Stimulated activated CD8-positive, alpha-beta memory T cell treated with anti-CD3 and anti-CD28 coated beads, Interleukin-12 subunit alpha, Interleukin-12 subunit beta, amount 100 ng/mL, for 1 hour (primary cell): ENCODE results near the gene KDELR1.

Source experiments
- DNase-seq: peaks from one replicate; pipeline ENCODE4 v3.0.0-alpha.2; 2020; ENCODE audit warnings: low read depth

The KDELR1 gene

GRCh38 chr19:48371367-48371766 is 20.0 kb downstream of the KDELR1 start:
- DNase-seq: no peak

DNA sequence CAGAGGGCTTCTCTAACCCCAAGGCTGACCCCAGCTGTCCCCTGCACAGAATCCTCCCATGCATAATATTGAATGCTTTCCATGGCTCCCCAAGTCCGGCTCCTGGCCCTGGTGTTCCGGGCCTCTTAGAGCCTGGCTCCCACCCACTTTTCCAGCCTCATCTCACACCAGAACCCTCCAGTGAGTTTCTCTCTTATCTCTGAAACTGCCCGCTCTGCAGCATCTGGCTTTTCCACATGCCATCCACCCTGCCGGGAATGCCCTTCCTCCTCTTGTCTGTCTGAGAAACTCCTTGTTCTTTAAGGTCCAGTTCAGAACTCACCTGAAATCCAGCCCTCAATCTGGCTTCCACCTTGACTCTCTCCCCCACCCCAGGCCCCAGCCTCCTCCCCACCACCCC is 20.4 kb downstream of the KDELR1 start:
- no peak for DNase-seq

DNA sequence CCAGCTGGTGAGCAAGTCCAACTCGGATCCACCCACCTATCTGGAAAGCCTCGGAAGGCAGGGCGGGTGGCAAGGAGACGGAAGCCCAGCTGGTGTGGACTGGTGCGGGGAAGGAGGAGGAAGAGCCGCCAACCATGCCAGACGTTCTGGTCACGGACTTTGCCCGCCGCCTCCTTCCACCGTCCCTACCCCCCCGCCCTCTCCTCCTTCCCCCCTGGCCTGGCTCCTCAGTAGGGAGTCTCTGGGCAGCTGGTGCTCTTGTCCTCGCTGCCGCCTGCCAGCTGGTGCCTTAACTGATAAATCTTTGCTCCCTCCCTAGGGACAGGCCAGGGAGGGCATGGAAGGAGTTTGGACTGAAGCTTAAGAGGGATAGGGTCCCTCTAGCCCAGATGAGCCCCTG is 22.4 kb downstream of the KDELR1 start:
- no peak for DNase-seq

DNA sequence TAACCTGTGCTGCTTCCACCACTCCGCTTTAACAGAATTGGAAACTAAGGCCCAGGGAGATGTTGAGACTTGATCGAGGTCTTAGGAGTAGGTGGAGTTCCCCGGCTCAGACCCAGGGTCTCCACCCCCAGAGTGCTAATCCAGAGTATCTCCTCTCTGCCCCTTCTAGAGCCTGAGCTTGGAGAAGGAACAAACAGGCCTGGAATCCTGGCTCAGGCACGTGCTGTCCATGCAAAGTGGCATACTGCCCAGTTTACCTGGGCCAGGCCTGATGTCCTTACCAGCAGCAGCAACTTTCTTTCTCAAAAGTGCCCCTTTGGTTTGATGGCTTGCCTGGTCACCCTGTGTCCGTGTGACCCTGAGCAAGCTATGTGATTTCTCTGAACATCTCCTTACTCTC is 23.5 kb downstream of the KDELR1 start:
- no peak for DNase-seq

GRCh38 chr19:48365602-48366001 is 25.7 kb downstream of the KDELR1 start:
- DNase-seq: no peak

DNA sequence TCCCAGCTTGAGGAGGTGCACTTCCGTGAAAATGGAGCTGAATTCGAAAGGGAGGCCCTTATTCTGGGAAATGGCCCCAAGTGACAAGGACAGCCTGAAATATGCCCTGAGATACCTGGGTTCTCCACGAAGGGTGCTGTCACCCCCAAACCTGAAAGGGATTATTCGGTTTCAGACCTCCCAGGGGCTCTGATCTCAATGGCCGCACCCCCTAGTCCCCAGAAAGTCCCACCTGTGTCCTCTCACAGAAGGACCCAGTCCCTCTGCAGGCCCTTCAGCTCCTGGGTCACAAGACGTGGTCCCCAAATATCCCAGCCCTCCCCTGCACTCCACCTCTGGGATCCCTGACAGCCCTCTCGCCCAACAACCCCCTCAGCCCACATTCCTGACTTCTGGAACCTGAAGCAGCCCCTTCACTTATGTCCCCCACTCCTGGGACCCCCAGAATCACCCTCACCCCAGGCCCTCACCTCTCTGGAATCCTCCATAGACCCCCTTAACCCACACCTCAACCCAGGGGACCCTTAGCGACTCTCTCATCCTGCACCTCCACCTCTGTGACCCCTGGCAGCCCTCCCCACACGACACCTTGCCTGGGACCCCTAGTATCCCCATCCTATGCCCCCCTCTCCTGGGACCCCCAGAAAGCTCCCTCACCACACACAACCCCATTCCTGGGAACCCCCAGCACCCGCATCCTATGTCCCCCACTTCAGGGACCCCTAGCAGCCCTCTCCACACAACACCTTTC is 26.6 kb downstream of the KDELR1 start:
- no peak for DNase-seq

DNA sequence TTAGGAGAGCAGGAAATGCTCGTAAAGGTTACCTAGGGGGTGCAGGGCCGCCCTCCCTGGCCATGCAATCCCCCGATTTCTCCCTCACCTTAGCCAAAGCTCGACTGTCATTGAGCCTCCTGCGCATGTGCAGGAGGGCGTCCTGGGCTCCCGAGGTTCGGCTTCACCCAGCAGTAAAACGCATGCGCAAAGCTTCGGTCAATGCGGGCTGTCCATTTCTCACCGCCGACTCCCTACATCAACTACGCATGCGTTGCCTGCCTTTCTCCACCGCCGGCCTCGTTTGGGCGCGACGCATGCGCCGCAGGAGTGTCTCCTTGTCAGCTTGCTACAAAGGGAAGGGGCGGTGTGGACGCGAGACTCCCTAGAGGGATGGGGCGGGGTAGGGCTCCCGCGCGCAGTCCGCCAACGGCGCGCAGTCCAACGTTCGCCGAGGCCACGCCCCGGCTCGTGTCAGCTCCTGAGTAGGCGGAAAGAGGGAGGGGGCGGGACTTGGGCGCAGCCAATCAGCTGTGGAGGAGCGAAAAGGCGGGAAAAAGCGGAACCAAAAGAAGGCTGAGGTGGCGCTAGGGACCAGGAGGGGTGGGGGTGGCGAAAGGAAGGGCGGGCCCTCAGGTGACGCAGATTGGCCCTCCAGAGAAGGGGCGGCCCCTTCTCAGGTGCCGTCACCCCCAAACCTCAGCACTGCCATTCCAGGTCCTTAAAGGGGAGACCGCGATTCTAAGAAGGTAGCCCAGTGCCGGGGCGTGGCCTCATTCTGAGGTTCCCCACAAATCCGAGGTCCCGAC is 27.3 kb downstream of the KDELR1 start, which contains the start of the genes SYNGR4 and TMEM143:
TSS of gene SYNGR4 (plus strand) at position 558 of the 788 bp plus-strand sequence. CDS start 1,476 bp downstream, outside the sequence.
TSS of gene TMEM143 (minus strand) at position 131 of the 788 bp plus-strand sequence. CDS start at position 111, 20 bp downstream.
- peak; percentile 94 for DNase-seq

DNA sequence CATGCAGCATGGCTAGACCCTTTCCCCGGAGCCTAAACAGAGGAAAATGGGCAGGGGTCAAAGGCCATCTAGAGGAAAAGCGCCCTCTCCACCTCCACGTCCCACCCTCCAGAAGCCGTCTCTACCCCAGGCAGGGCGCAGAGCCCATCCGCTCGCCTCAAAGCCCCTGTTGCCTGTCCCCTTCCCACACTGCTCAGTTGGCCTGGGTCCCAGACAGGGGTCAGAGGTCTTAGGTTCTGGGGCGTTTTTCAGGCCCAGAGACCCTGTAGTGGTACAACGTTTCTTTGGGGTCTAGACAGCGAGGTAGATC is 27.9 kb downstream of the KDELR1 start:
- DNase-seq: no peak

DNA sequence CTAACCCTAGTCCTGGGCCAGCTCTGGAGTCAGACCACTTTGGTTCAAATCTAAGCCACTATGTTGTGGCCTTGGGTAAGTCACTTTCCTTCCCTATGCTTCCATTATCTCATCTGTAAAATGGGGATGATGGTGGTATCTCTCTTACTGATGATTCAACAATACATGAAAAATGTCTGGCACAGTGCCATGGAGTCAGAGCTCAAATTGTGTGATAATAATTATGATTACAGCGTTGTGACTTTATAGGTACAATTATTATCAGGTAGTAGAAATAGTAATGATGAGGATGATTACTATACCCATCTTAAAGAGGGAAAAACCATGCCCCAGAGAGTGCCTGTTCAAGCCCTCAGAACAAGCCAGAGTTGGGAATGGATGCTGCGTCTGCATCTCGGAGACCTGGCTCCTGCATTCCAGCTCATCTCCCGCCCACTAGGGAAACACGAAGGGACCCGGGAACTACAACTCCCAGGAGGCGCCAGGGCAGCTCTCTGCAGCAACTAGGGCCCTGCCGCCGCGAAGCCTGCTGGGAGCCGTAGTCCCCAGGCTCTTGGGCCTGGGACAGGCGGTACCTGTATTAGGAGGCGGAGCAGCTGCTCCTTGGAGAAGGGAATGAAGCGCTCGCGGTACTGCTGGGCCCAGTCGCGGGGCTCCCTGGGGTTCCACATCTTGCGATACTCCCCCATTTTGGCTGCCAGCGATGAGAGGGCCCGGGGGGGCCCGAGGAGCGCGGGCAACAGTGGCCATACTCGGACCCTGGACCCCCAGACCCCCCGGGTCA is 28.4 kb downstream of the KDELR1 start:
- peak; percentile 78 for DNase-seq

DNA sequence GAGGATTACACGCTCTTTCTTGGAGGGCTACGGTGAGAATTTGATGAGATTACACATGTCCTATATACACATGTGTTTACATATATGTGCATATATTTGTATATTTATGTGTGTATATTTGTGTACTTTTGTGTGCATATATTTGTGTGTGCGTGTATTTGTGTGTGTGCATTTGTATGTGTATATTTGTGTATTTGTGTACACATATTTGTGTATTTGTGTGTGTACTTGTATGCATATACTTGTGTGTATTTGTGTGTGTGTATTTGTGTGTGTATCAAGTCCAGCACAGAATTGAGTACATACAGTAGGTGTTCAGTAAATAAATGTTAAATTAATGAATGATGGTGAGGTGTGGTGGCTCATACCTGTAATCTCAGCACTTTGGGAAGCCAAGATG is 29.4 kb downstream of the KDELR1 start:
- no peak for DNase-seq

DNA sequence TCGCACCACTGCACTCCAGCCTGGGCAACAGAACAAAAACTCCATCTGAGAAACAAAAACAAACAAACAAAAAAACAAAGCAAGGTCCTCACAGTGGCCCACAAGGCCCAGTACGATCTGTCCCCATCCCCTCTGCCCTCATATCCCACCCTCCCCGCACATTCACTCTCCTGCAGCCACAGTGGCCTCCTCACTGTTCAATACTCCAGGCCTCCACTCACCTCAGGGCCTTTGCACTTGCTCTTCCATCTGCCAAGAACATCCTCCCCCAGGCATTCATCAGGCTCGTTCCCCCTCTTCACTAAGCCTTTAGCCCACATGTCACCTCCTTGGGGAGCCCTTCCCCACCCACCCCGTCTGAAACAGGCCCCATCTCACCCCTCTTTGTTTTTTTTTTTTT is 32.2 kb downstream of the KDELR1 start:
- no peak for DNase-seq

GRCh38 chr19:48355365-48355954 is 35.9 kb downstream of the KDELR1 start:
- no peak for DNase-seq

DNA sequence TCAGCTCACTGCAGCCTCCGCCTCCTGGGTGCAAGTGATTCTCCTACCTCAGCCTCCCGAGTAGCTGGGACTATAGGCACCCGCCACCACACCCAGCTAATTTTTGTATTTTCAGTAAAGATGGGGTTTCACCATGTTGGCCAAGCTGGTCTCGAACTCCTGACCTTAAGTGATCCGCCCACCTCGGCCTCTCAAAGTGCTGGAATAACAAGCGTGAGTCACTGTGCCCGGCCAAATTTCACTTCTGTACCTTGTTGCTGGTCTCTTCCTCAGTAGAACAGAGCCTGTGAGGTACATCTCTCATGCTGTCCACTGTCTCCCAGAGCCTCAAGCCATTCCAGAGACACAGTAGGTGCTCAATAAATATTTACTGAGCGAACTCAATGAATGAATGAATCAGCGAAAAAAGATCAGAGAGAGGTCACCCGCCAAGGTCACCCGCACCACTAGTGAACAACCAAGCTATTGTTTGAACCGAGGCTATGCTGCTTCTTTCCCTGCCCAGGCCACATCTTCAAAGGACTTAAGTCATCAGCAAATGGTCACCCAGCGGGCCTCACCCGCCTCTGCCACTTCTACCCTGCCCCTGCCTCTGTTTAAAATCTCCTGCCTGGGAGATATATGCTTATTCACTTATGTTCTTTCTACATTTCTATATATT is 36.9 kb downstream of the KDELR1 start:
- no peak for DNase-seq

DNA sequence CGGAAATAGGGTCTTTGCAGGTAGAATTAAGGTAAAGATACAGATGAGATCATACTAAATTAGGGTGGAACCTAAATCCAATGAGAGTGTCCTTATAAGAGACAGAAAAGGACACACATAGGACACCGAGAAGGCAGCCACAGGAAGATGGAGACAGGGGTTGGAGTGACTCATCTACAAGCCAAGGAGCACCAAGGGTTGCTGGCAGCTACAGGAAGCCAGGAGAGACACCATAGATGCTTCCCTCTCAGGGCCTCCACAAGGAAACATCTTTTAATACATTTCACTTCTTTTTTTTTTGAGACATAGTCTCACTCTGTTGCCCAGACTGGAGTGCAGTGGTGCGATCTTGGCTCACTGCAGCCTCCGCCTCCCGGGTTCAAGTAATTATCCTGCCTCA is 37.7 kb downstream of the KDELR1 start:
- DNase-seq: no peak

DNA sequence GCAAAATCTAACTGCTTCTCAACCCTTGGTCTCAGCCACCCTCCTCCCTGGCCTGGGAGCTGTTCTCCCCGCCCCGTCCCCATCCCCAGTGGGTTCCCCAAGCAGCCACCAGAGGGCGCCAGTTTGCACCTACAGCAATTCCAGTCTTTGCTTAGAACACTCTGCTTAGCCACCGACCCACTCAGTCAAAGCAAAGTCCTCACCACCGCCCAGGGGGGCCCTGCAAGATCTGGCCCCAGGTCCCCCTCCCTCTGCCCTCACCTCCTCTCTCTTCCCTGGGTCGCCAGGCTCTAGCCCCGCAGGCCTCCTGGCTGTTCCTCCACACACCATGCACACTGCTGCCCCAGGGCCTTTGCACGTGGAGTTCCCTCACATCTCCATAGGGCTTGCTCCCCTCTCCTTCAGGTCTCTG is 40.0 kb downstream of the KDELR1 start:
- peak; percentile 66 for DNase-seq

- DNase-seq: no peak
Observed at GRCh38 chr19:48350856-48351255, 40.5 kb downstream of the KDELR1 start.

DNA sequence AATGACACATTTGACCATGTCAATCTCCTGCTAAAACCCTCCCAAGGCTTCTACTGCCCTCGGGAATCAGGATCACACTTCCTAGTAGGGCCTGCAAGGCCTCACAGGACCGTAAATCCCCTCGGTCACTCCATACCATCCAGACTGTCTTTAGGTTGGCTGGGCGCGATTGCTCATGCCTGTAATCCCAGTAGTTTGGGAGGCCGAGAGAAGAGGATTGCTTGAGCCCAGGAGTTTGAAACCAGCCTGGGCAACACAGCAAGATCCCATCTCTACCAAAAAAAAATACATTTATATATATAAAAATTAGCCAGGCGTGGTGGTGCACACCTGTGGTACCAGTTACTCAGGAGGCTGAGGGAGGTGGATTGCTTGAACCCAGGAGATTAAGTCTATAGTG is 42.6 kb downstream of the KDELR1 start:
- DNase-seq: no peak

- DNase-seq: no peak
Observed at GRCh38 chr19:48348045-48348444, 43.3 kb downstream of the KDELR1 start.

DNA sequence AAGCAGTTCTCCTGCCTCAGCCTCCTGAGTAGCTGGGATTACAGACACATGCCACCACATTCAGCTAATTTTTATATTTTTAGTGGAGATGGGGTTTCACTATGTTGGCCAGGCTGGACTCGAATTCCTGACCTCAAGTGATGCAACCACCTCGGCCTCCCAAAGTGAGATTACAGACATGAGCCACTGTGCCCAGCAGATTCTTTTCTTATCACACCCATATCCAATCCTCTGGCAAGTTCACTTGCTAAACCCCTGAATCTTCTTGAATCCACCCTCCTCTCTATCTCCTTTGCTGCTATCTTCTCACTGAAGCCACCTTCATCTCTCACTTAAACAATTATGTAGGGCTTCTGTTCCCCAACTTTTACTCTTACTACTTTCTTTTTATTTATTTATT is 45.2 kb downstream of the KDELR1 start:
- no peak for DNase-seq

DNA sequence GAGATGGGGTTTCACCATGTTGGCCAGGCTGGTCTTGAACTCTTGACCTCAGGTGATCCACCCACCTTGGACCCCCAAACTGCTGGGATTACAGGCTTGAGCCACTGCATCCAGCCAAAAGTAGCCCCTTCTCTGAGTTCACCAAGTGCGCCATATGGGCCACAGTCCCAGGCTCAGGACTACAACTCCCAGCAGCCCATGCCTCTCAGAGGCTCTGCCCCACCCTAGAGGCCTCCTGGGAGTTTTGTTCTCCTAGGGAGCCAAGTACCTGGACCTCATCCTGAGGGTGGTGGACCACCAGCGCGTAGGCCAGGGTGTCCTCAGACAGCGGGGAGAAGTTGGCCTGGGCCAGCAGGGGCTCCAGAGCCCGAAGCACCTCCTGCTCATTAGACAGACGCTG is 46.5 kb downstream of the KDELR1 start:
- no peak for DNase-seq

DNA sequence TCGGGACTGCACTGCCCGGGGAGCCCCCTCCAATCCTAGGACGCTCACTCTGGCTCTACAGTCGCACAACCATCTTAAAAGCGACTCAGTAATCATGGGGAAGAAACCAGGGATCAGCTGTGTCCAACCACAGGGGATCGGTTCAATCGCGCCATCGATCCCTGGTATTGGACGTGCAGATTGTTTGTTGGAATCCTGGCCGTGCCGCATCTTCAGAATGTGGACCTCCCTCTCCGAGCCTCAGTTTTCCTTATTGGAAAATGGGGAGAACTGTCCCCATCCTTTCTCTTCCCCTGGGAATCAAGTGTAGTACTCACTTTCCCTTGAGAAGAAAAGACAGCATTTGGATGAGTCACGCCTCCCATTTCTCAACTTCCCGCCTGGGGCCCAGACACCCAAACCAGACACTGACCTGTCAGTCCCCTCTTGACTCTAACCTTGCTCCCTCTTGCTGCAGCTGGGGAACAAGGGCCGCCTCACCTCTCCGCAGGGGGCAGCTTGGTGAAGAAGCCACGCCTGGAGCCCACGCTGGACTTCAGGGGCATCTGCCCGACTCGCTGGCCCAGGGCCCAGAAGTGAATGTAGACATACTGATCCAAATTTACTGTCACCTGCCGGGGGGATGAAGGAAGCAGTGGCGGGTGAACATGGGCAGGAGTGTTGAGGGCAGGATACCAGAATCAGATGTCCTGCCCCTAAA is 48.4 kb downstream of the KDELR1 start:
- no peak for DNase-seq
